Osteoblast (primary cell): ENCODE results near the gene NUDT19. TPM values are rescaled to one million over a fixed set of nuclear protein-coding genes. Genes with fewer than 3 reads are reported as not detected.
"Not testable (repeated sequence)": the region's sequence is repeated elsewhere in the genome, so short reads cannot be mapped to it uniquely, and the experiment has no call there.

Experiments used
- DNase-seq: peaks from one replicate; pipeline ENCODE4 v3.0.0; 2011; ENCODE audit warnings: low spot score, mixed read lengths; ENCODE audit not compliant: insufficient read length; ENCODE audit errors: missing footprints
- H2AFZ ChIP-seq: 2 replicates; pipeline ENCODE4 v1.6.0; 2011; ENCODE audit warnings: mild to moderate bottlenecking, low read length
- H3K27ac ChIP-seq: 2 replicates; pipeline ENCODE4 v1.5.1; 2011; ENCODE audit warnings: mild to moderate bottlenecking, low read depth, low read length, moderate library complexity
- H3K27me3 ChIP-seq: 2 replicates; pipeline ENCODE4 v1.6.0; 2012; ENCODE audit warnings: mild to moderate bottlenecking, control low read depth, inconsistent platforms, low read length, moderate library complexity; ENCODE audit not compliant: insufficient read depth
- H3K36me3 ChIP-seq: 2 replicates; pipeline ENCODE4 v1.5.1; 2011; ENCODE audit warnings: mild to moderate bottlenecking, low read length, control low read depth, moderate library complexity; ENCODE audit not compliant: insufficient read depth
- H3K4me1 ChIP-seq: 2 replicates; pipeline ENCODE4 v1.5.1; 2011; ENCODE audit warnings: mild to moderate bottlenecking, low read length, control low read depth, moderate library complexity; ENCODE audit not compliant: insufficient read depth
- H3K4me2 ChIP-seq: 2 replicates; pipeline ENCODE4 v1.6.0; 2011; ENCODE audit warnings: mild to moderate bottlenecking, low read length; ENCODE audit not compliant: insufficient read depth
- H3K4me3 ChIP-seq: fragments of 200-600 bp; sonication (generic); 3 replicates; pipeline ENCODE4 v1.5.1; 2012; ENCODE audit warnings: mild to moderate bottlenecking, low read length, inconsistent platforms; ENCODE audit not compliant: insufficient read depth
- H3K79me2 ChIP-seq: 2 replicates; pipeline ENCODE4 v1.6.0; 2012; ENCODE audit warnings: mild to moderate bottlenecking, low read length, control low read depth, inconsistent platforms; ENCODE audit not compliant: insufficient read depth
- H3K9me3 ChIP-seq: 2 replicates; pipeline ENCODE4 v1.5.1; 2011; ENCODE audit warnings: low read depth, low read length, control low read depth
- H4K20me1 ChIP-seq: 2 replicates; pipeline ENCODE4 v1.6.0; 2012; ENCODE audit warnings: mild to moderate bottlenecking, low read length, control low read depth; ENCODE audit not compliant: insufficient read depth
- total RNA-seq: library from RNA; depleted of rRNA; stranded (reverse); fragments of >200 nt; gene quantifications from 2 replicates; pipeline ENCODE4 v1.2.3, GENCODE V29; 2012
- TF ChIP-seq, protein P1 (sequence below): IDR thresholded peaks from 2 replicates; pipeline ENCODE4 v1.5.1; 2011; ENCODE audit warnings: mild to moderate bottlenecking, low read depth, low read length, moderate library complexity; ENCODE audit errors: extremely low read depth

NUDT19 gene
- total RNA-seq, 1 donor = 8.3 TPM

DNA sequence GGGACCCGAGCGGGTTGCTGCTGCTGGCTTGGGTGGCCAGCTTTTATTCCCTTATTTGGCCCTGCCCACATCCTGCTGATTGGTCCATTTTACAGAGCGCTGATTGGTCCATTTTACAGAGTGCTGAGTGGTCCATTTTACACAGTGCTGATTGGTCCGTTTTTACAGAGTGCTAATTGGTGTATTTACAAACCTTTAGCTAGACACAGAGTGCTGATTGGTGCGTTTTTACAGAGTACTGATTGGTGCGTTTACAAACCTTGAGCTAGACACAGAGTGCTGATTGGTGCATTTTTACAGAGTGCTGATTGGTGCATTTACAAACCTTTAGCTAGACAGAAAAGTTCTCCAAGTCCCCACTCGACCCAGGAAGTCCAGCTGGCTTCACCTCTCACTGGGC is 8.5 kb downstream of the NUDT19 start:
- H3K27ac ChIP-seq, H3K4me2 ChIP-seq: not testable (repeated sequence)
- H3K79me2 ChIP-seq = peaks cover 89% of the 10 kb centered on the region

DNA sequence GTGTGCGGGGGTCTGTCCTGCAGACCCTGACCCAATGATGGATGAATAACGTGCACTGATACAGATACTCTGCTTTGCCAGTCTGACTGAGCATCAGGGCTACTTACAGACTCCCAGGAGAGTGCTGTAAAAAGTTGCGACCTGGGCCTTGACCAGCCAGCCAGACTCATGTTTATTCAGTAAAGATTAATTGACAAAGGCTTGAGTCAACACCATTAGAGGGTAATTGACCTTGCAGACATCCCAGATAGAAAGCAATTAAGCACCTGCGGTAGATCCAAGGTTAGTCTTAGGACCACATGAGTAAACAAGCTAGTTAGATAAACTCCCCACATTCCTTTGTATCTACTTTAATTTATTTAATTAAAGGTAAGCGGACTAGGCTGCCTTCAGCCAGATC is 10.4 kb downstream of the NUDT19 start:
- Histone ChIP-seq H3K4me1 (no peaks in the 10 kb centered on the region), H3K36me3 (peaks cover 6% of the 10 kb centered on the region), H3K4me3 (no peak overlapping the region), H3K9me3 (no peaks in the 10 kb centered on the region), H4K20me1 (peaks cover 19% of the 10 kb centered on the region), H3K27me3 (no peaks in the 10 kb centered on the region), H3K4me2 (no peak overlapping the region), H2AFZ (no peak overlapping the region), H3K27ac (no peak overlapping the region), H3K79me2 (peaks cover 90% of the 10 kb centered on the region)
- TF ChIP-seq, protein P1, sequence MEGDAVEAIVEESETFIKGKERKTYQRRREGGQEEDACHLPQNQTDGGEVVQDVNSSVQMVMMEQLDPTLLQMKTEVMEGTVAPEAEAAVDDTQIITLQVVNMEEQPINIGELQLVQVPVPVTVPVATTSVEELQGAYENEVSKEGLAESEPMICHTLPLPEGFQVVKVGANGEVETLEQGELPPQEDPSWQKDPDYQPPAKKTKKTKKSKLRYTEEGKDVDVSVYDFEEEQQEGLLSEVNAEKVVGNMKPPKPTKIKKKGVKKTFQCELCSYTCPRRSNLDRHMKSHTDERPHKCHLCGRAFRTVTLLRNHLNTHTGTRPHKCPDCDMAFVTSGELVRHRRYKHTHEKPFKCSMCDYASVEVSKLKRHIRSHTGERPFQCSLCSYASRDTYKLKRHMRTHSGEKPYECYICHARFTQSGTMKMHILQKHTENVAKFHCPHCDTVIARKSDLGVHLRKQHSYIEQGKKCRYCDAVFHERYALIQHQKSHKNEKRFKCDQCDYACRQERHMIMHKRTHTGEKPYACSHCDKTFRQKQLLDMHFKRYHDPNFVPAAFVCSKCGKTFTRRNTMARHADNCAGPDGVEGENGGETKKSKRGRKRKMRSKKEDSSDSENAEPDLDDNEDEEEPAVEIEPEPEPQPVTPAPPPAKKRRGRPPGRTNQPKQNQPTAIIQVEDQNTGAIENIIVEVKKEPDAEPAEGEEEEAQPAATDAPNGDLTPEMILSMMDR = no peak
- DNase-seq = no peak

More for the DNA sequence above, 8.5 kb downstream of the NUDT19 start:
- not testable (repeated sequence) for H3K4me1 ChIP-seq, H3K27me3 ChIP-seq, H3K36me3 ChIP-seq, H2AFZ ChIP-seq, H3K4me3 ChIP-seq, DNase-seq, H3K9me3 ChIP-seq
- peaks cover 15% of the 10 kb centered on the region for H4K20me1 ChIP-seq

DNA sequence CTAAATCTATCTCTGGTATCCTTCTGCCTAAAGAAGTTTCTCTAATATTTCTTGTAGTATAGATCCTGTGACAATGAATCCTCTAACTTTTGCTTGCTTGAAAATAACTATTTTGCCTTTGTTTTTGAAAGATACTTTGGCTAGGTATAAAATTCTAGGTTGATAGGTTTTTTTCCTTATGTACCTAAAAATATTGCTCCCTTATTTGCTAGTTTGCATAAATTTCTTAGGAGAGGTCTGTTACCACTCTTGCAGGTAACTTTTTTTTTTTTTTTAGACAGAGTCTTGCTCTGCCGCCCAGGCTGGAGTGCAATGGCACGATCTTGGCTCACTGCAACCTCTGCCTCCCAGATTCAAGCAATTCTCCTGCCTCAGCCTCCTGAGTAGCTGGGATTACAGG is 12.4 kb downstream of the NUDT19 start:
- not testable (repeated sequence) for H3K27ac ChIP-seq, H2AFZ ChIP-seq, H3K4me2 ChIP-seq, H3K4me1 ChIP-seq, H3K9me3 ChIP-seq, DNase-seq, H3K36me3 ChIP-seq, H3K27me3 ChIP-seq, H3K4me3 ChIP-seq
- peaks cover 83% of the 10 kb centered on the region for H3K79me2 ChIP-seq
- H4K20me1 ChIP-seq = peaks cover 28% of the 10 kb centered on the region

DNA sequence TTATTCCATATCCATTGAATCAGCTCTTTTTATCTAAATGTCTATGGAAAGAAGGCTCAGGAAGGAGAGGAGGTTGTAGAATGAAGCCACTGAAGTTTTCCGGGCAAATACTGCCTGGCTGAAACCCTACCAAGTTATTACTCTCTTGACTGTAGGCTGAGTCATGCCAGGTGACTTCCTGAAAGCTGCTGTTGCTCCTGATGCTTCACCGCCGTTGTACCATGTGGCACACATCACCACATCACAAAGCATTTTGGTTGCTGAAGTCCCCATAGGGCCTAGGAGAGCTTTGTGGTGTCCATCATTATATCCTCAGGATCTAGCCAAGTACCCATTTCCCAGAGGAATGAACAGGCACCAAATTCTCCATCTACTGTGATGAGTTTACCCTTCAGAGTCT is 16.8 kb downstream of the NUDT19 start:
- no peaks in the 10 kb centered on the region for H3K4me1 ChIP-seq
- TF ChIP-seq, protein P1 = no peak
- peaks cover 43% of the 10 kb centered on the region for H3K79me2 ChIP-seq

DNA sequence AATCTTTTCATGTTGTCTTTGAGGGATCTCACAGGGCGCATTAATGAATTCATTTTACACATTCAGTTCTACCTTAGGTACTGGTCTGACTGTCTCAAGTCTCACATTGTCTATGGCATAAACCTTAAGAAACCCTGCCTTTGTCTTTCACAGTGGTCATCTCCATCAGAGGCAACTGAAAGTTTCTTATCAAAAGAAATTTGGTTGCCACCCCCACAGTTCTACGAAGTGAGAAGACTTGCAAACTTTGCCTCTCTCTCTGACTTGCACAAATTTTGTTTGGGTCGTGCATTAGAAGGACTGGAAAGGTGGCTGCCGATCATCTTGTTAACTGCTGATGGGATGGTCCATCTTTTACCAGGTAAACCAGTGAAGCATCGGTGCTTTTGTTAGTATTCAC is 17.4 kb downstream of the NUDT19 start:
- H3K4me2 ChIP-seq = no peak overlapping the region
- H3K4me1 ChIP-seq = no peaks in the 10 kb centered on the region
- H3K79me2 ChIP-seq = peaks cover 39% of the 10 kb centered on the region
- H3K36me3 ChIP-seq = peaks cover 10% of the 10 kb centered on the region
- H3K27me3 ChIP-seq = no peaks in the 10 kb centered on the region
- TF ChIP-seq, protein P1 = no peak
- no peak for DNase-seq
- H3K4me3 ChIP-seq = no peak overlapping the region
- H4K20me1 ChIP-seq = peaks cover 21% of the 10 kb centered on the region
- no peak overlapping the region for H2AFZ ChIP-seq
- no peaks in the 10 kb centered on the region for H3K9me3 ChIP-seq
- no peak overlapping the region for H3K27ac ChIP-seq

More for the DNA sequence above, 16.8 kb downstream of the NUDT19 start:
- Histone ChIP-seq H3K4me2 (no peak overlapping the region), H3K4me3 (no peak overlapping the region), H3K27ac (no peak overlapping the region), H3K9me3 (no peaks in the 10 kb centered on the region), H3K36me3 (peaks cover 10% of the 10 kb centered on the region), H3K27me3 (no peaks in the 10 kb centered on the region), H2AFZ (no peak overlapping the region), H4K20me1 (peaks cover 21% of the 10 kb centered on the region)
- DNase-seq = no peak
